Endothelial cell of umbilical vein (primary cell): ENCODE data around the gene RSKR. TPM values are rescaled to one million over a fixed set of nuclear protein-coding genes. Genes with fewer than 3 reads are reported as not detected.

Experiments used
- BruUV-seq: library from RNA; stranded (reverse); fragments of 400-500 nt; replicated peaks from 2 replicates; lab custom pipeline; 2021; lab: Mats Ljungman, UMichigan
- CTCF ChIA-PET: fragments of 300-600, 350-600 bp; sonication (Branson Sonifier 250); formaldehyde crosslinking; loops from one replicate; lab custom pipeline; 2021; ENCODE audit warnings: antibody characterized with exemption, inconsistent platforms; lab: Charles Lee
- POLR2A ChIA-PET: fragments of 300-600, 350-600 bp; sonication (Branson Sonifier 250); formaldehyde crosslinking; loops from one replicate; lab custom pipeline; 2021; ENCODE audit warnings: antibody characterized with exemption, inconsistent platforms; lab: Charles Lee
- DNase-seq: peaks from one replicate; pipeline ENCODE4 v3.0.0-alpha.2; 2011; ENCODE audit warnings: low read depth, low spot score
- FAIRE-seq: peaks from 2 replicates; lab custom pipeline; 2011; peaks lifted over from hg19 to GRCh38; lab: Jason Lieb, UNC
- H2AFZ ChIP-seq: 2 replicates; pipeline ENCODE4 v1.6.0; 2012; ENCODE audit warnings: low read depth, low read length, control low read depth, inconsistent platforms
- H3K27ac ChIP-seq: 2 replicates; pipeline ENCODE4 v1.5.1; 2011; ENCODE audit warnings: low read depth, mild to moderate bottlenecking, control low read depth, low read length, moderate library complexity; ENCODE audit not compliant: insufficient read depth
- H3K27me3 ChIP-seq, 2 experiments: 2 replicates each; pipeline versions ENCODE4 v1.6.0 to v1.6.1; 2011; ENCODE audit warnings: low read length in 2 of 2, mixed read lengths in 1 of 2; ENCODE audit not compliant: control insufficient read depth in 2 of 2, insufficient read depth in 2 of 2
- H3K36me3 ChIP-seq, 2 experiments: 2 replicates in 1 of 2; 3 replicates in 1 of 2; pipeline ENCODE4 v1.5.1; 2011; ENCODE audit warnings: low read length in 2 of 2, mild to moderate bottlenecking in 1 of 2, moderate library complexity in 1 of 2; ENCODE audit not compliant: control insufficient read depth in 2 of 2, insufficient read depth in 2 of 2; ENCODE audit errors: extremely low read depth in 1 of 2
- H3K4me1 ChIP-seq: 3 replicates; pipeline ENCODE4 v1.5.1; 2011; ENCODE audit warnings: mild to moderate bottlenecking, low read length; ENCODE audit not compliant: control insufficient read depth, insufficient read depth; ENCODE audit errors: extremely low read depth
- H3K4me2 ChIP-seq: 2 replicates; pipeline ENCODE4 v1.6.1; 2011; ENCODE audit warnings: low read length, control low read depth, mixed read lengths; ENCODE audit not compliant: insufficient read depth
- H3K4me3 ChIP-seq, 3 experiments: fragments of 200-600 bp in 1 of 3; sonication (generic), shearing (Covaris generic) in 1 of 3; replicated peaks in 1 of 3; 2 replicates each; pipeline ENCODE4 v1.5.1; 2011 to 2016; ENCODE audit warnings: control low read depth in 3 of 3, low read length in 3 of 3, mild to moderate bottlenecking in 2 of 3, inconsistent platforms in 1 of 3, low read depth in 1 of 3, moderate library complexity in 1 of 3; ENCODE audit not compliant: insufficient read depth in 1 of 3
- H3K79me2 ChIP-seq: 2 replicates; pipeline ENCODE4 v1.6.0; 2012; ENCODE audit warnings: low read length, inconsistent platforms; ENCODE audit not compliant: control insufficient read depth, insufficient read depth
- H3K9ac ChIP-seq: replicated peaks from 2 replicates; pipeline ENCODE3; 2011; ENCODE audit warnings: low read length, control low read depth; ENCODE audit not compliant: insufficient read depth; ENCODE audit errors: extremely low read depth
- H3K9me1 ChIP-seq: replicated peaks from 3 replicates; pipeline ENCODE4 v1.6.0; 2011; ENCODE audit warnings: mild to moderate bottlenecking, low read length; ENCODE audit not compliant: control insufficient read depth, insufficient read depth; ENCODE audit errors: extremely low read depth
- H3K9me3 ChIP-seq: replicated peaks from 2 replicates; pipeline ENCODE4 v1.5.1; 2012; ENCODE audit warnings: low read length, inconsistent platforms; ENCODE audit not compliant: control insufficient read depth, insufficient read depth
- H4K20me1 ChIP-seq: replicated peaks from 2 replicates; pipeline ENCODE3; 2011; ENCODE audit warnings: mild to moderate bottlenecking, low read length; ENCODE audit not compliant: control insufficient read depth, insufficient read depth; ENCODE audit errors: extremely low read depth
- EZH2 ChIP-seq: IDR thresholded peaks from 2 replicates; pipeline ENCODE4 v1.6.1; 2012; ENCODE audit warnings: borderline replicate concordance, low read depth, mild to moderate bottlenecking, moderate library complexity, low read length, inconsistent platforms; ENCODE audit not compliant: severe bottlenecking
- FOS ChIP-seq: IDR thresholded peaks from 2 replicates; pipeline ENCODE4 v1.6.1; 2011; ENCODE audit warnings: mild to moderate bottlenecking, low read length, moderate library complexity, borderline replicate concordance; ENCODE audit not compliant: insufficient read depth
- GATA2 ChIP-seq: IDR thresholded peaks from 2 replicates; pipeline ENCODE4 v1.7.0; 2011; ENCODE audit warnings: low read depth, mild to moderate bottlenecking, moderate library complexity, mixed read lengths, low read length; ENCODE audit not compliant: insufficient read length, insufficient read depth
- JUN ChIP-seq: IDR thresholded peaks from 2 replicates; pipeline ENCODE4 v1.6.1; 2011; ENCODE audit warnings: borderline replicate concordance, low read depth; ENCODE audit not compliant: insufficient read length, insufficient read depth
- MYC ChIP-seq: IDR thresholded peaks from one replicate; pipeline ENCODE4 v1.6.1; 2011; ENCODE audit warnings: mild to moderate bottlenecking, low read depth, low read length
- POLR2A ChIP-seq: IDR thresholded peaks from 2 replicates; pipeline ENCODE4 v1.6.1; 2012; ENCODE audit warnings: low read depth, mild to moderate bottlenecking, control low read depth, low read length
- POLR2AphosphoS5 ChIP-seq: IDR thresholded peaks from 2 replicates; pipeline ENCODE4 v1.6.1; 2012; ENCODE audit warnings: low read depth, mild to moderate bottlenecking, control low read depth, low read length, moderate library complexity; ENCODE audit not compliant: insufficient read depth
- dilution Hi-C: fragments of 300-500 bp; cut with MboI; formaldehyde crosslinking; loops from one replicate; pipeline ENCODE4 v1.15.0; 2019; ENCODE audit warnings: low sequenced_read_pairs; ENCODE audit not compliant: extremely low pct_ligation_motif_present
- intact Hi-C: fragments of 100-400 bp; cut with micrococcal nuclease; formaldehyde crosslinking; loops from one replicate; pipeline ENCODE4 v1.10.0; 2022
- polyA plus RNA-seq, 4 experiments: library from polyadenylated mRNA; depleted of rRNA in 3 of 4; stranded (reverse) in 3 of 4; unstranded in 1 of 4; fragments of >200 nt; gene quantifications; 2 replicates each; pipeline versions ENCODE4 v1.2.1 to v1.2.3, GENCODE V29; 2011 to 2012; ENCODE audit warnings: missing spikeins in 1 of 4
- total RNA-seq: library from RNA; stranded (reverse); gene quantifications from 2 replicates; pipeline ENCODE4 v1.2.3, GENCODE V29; 2021
- TF ChIP-seq, protein P1 (sequence below), 2 donors: IDR thresholded peaks; 1 replicate in 1 of 2; 2 replicates in 1 of 2; pipeline ENCODE4 v1.5.1; 2011; ENCODE audit warnings: low read length in 2 of 2, mild to moderate bottlenecking in 2 of 2, moderate library complexity in 2 of 2, control low read depth in 1 of 2, inconsistent platforms in 1 of 2, low read depth in 1 of 2; ENCODE audit not compliant: insufficient read depth in 1 of 2; ENCODE audit errors: extremely low read depth in 1 of 2
- TF ChIP-seq, protein P2 (sequence below): IDR thresholded peaks from 2 replicates; pipeline ENCODE4 v1.6.1; 2011; ENCODE audit not compliant: insufficient read depth, insufficient read length

Gene RSKR
- total and polyA plus RNA-seq, 2 donors (not counting 3 experiments of a cell fraction or from before 2014, with no cell fraction given) = 10.0 to 19.9 TPM

DNA sequence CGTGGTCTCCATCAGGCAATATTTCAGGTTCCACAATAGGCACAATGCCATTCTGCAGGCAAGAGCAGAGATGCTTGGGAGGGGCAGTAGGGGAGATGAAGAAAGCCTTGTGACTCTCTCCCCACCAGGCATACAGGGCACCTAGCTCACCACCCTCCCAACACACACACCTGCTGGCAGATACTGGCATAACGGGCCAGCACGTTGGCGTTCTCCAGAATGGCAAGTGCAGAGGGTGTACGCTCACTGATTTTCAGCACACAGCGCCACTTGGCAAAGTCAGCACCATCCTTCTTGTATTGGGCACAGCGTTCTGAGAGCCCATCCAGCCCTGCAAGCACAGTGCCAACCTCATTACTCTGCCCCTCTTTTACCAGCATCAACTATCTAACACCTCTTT lies 39.5 kb downstream of the RSKR start:
- Histone ChIP-seq H3K4me3 (no peak overlapping the region), H3K27me3 (no peaks in the 10 kb centered on the region), H3K4me2 (no peak overlapping the region), H3K9ac (no peak overlapping the region), H2AFZ (no peak overlapping the region), H3K27ac (no peak overlapping the region), H3K9me3 (no peaks in the 10 kb centered on the region), H3K4me1 (peaks cover 12% of the 10 kb centered on the region), H3K36me3 (peaks cover 3 to 5% of the 10 kb centered on the region in 2 experiments), H4K20me1 (no peaks in the 10 kb centered on the region), H3K79me2 (peaks cover 12% of the 10 kb centered on the region), H3K9me1 (no peaks in the 10 kb centered on the region)
- dilution Hi-C loops (no loop called here), intact Hi-C loops (no loop called here)
- ChIA-PET CTCF (no interaction called here), POLR2A (no interaction called here)
- DNase-seq (no peak), FAIRE-seq (no peak)
- TF ChIP-seq, protein P1, sequence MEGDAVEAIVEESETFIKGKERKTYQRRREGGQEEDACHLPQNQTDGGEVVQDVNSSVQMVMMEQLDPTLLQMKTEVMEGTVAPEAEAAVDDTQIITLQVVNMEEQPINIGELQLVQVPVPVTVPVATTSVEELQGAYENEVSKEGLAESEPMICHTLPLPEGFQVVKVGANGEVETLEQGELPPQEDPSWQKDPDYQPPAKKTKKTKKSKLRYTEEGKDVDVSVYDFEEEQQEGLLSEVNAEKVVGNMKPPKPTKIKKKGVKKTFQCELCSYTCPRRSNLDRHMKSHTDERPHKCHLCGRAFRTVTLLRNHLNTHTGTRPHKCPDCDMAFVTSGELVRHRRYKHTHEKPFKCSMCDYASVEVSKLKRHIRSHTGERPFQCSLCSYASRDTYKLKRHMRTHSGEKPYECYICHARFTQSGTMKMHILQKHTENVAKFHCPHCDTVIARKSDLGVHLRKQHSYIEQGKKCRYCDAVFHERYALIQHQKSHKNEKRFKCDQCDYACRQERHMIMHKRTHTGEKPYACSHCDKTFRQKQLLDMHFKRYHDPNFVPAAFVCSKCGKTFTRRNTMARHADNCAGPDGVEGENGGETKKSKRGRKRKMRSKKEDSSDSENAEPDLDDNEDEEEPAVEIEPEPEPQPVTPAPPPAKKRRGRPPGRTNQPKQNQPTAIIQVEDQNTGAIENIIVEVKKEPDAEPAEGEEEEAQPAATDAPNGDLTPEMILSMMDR (IDR thresholded peaks at IDR 0.05; ENCODE audit: extremely low read depth in 1 of 2, insufficient read depth in 1 of 2, low read depth in 1 of 2, low read length in 2 of 2) = peak in 1 of 2 donors; percentile 0
- no peak for TF ChIP-seq POLR2A
- no TSS peak for BruUV-seq

DNA sequence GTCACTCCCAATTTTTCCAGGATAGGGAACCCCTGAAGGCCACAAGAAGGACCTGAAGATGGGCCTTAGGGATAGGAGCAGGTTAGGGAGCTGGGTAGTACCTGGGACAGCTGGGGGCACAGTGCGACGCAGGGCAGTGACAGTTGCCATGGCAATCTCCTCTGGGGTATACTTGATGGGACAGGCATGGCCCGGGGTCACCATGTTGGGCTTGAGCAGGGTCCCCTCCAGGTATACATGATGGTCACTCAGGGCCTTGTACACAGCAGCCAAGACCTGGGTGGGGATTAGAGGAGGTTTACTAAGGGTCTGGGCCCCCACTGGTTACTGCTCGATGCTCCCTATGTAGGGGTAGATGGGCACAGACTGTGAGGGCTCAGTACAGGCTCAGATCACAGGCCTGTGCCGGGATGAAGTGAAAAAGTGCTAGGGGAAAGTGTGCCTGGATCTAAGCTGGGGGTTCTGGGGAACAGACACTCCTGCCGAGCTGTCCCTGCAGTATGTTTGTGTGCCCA lies 40.0 kb downstream of the RSKR start:
- intact Hi-C loops (no loop called here), dilution Hi-C loops (no loop called here)
- no peak overlapping the region for H3K4me2 ChIP-seq
- H3K27me3 ChIP-seq = no peaks in the 10 kb centered on the region
- DNase-seq (no peak), FAIRE-seq (no peak)
- no peaks in the 10 kb centered on the region for H3K9me1 ChIP-seq
- CTCF ChIA-PET = no interaction called here
- H3K9ac ChIP-seq = no peak overlapping the region
- H2AFZ ChIP-seq = no peak overlapping the region
- POLR2A ChIA-PET = no interaction called here
- H3K4me3 ChIP-seq = no peak overlapping the region
- H3K36me3 ChIP-seq = peaks cover under 1 to 5% of the 10 kb centered on the region in 2 experiments
- H4K20me1 ChIP-seq = no peaks in the 10 kb centered on the region
- no peak overlapping the region for H3K27ac ChIP-seq
- H3K4me1 ChIP-seq = peaks cover 12% of the 10 kb centered on the region
- BruUV-seq = no TSS peak
- no peaks in the 10 kb centered on the region for H3K9me3 ChIP-seq
- TF ChIP-seq POLR2A = no peak
- no peak for TF ChIP-seq POLR2AphosphoS5
- no peak for TF ChIP-seq JUN
- TF ChIP-seq MYC = no peak
- TF ChIP-seq GATA2 = no peak
- TF ChIP-seq EZH2 = no peak
- TF ChIP-seq FOS = no peak
- TF ChIP-seq, protein P2, sequence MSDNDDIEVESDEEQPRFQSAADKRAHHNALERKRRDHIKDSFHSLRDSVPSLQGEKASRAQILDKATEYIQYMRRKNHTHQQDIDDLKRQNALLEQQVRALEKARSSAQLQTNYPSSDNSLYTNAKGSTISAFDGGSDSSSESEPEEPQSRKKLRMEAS = no peak
- TF ChIP-seq, protein P1 (IDR thresholded peaks at IDR 0.05; ENCODE audit: extremely low read depth in 1 of 2, insufficient read depth in 1 of 2, low read depth in 1 of 2, low read length in 2 of 2) = no peak
- peaks cover 14% of the 10 kb centered on the region for H3K79me2 ChIP-seq
